Measurements from ENCODE around the gene FRMD4A. TPM values are rescaled to one million over a fixed set of nuclear protein-coding genes. Genes with fewer than 3 reads are reported as not detected.

FRMD4A gene
- total RNA-seq, 2 experiments from 2014 or later, result 0.82 to 0.94 TPM

DNA sequence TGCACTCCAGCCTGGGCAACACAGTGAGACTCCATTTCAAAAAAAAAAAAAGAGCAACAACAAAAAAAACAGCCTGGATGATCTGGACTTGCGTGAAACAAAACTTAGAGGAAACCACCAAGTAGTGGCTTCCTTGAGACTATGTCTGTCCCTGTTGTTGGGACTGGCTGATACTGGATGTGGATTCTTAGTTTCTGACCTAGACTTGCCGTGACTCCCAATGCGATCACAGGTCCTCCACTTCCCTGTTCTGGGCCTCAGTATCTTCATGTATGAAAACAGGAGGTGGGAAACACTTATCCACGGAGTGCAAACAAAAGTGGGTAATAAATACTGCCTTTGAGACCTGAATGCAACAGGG, 618.3 kb downstream of the FRMD4A start:
- Mint-ChIP-seq H3K27ac (no peak overlapping the region), H3K27me3 (ENCODE audit: low read depth) (peaks cover 12% of the 10 kb centered on the region), H3K4me1 (ENCODE audit: low read depth) (peaks cover 18% of the 10 kb centered on the region), H3K9me3 (ENCODE audit: insufficient read depth) (no peaks in the 10 kb centered on the region), H3K36me3 (ENCODE audit: low read depth) (no peaks in the 10 kb centered on the region), H3K4me3 (no peak overlapping the region)
- ChIA-PET CTCF (no interaction called here), POLR2A (no interaction called here)
- no peak for DNase-seq
- no peak for ATAC-seq

DNA sequence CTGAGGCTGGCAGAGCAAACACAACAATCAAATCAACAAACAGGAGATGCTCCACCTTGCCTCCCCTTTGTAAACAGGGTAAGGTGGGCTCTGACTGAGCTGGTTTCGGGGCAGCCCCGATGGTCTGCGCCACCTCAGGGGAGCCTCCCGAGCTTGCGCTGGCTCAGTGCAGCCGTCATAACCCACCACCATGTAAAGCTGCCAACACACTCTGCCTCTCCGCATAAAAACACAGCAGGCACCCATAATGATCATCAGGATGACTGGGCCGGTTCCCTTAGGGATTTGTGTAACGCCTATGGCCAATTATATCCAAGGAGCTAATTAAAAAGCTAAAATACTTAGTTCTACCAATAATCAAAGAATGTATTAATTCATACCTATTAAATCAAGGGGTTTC, 619.4 kb downstream of the FRMD4A start:
- H3K9me3 Mint-ChIP-seq (ENCODE audit: insufficient read depth), result no peaks in the 10 kb centered on the region
- no peak overlapping the region for H3K4me3 Mint-ChIP-seq
- ATAC-seq, result no peak
- ChIA-PET CTCF (no interaction called here), POLR2A (no interaction called here)
- peaks cover 24% of the 10 kb centered on the region for H3K27me3 Mint-ChIP-seq (ENCODE audit: low read depth)
- no peak for DNase-seq
- H3K36me3 Mint-ChIP-seq (ENCODE audit: low read depth), result no peaks in the 10 kb centered on the region
- H3K4me1 Mint-ChIP-seq (ENCODE audit: low read depth), result peaks cover 26% of the 10 kb centered on the region
- no peak overlapping the region for H3K27ac Mint-ChIP-seq

DNA sequence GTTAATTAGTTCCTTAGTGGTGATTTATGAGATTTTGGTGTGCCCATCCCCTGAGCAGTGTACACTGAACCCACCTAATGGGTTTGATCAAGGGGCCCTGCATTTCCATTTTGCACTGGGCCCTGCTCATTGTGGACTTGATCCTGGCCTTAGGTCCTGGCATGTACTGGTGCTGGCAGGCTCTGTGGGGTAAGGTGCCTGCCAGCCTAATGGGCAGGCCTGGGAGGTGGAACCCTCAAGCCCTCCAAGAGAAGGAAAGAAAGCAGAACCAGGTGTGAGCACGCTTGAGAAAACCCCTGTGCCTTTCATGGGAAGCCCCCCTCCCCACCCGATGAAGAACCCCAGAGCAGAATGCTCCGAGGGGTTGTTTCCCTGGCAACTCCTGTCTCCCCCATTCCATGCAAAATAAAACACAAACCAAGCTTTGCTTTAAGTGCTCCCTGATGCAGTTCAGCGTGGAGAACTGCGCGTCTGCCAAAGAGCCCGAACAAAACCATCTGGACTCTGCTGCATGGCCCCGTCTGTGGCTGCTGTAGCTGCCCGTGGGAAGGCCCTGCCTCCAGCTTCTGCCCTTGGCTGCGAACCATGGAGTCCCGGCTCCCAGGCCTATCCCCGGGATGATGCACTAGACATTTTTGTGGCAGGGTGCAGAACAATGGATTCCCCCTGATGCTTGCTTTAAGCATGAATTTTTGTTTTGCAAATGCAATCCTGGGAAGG, 620.6 kb downstream of the FRMD4A start:
- no peak for DNase-seq
- peaks cover 33% of the 10 kb centered on the region for H3K27me3 Mint-ChIP-seq (ENCODE audit: low read depth)
- H3K27ac Mint-ChIP-seq, result no peak overlapping the region
- H3K9me3 Mint-ChIP-seq (ENCODE audit: insufficient read depth), result no peaks in the 10 kb centered on the region
- H3K4me3 Mint-ChIP-seq, result no peak overlapping the region
- ATAC-seq, result no peak
- H3K36me3 Mint-ChIP-seq (ENCODE audit: low read depth), result no peaks in the 10 kb centered on the region
- CTCF ChIA-PET, result no interaction called here
- peaks cover 26% of the 10 kb centered on the region for H3K4me1 Mint-ChIP-seq (ENCODE audit: low read depth)
- POLR2A ChIA-PET, result no interaction called here

DNA sequence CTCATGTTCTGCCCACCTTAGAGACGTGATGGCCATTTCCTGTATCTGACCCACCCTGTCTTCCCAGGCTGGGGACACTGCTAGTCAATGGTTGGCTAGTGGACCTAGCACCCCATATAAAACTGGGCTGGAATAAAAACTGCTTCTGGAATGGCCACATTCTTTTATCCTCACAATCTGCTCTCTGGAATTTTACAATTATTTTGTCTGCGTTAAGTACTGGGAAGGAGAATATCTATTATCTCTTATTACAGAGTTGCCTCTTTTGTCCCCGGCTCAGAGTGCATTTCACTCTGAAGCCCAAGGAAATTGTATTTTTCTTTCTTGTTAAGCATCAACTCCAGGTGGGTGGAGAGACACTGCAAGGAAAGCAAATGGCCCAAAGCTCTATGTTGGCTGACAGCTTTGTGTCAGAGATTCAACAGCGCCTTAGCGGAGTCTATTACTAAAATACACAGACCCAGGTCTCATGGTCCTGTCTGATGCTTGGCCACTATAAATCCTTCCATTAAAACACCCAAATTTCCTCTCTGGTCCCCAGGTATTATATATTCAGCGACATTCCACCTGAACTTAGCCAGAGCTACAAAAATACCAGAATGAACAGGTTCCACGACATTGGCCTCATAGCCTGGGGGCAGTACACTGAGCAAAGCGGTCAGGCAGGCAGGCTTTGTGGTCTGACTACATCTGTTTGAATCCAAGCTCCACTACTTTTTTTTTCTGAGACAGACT, 622.3 kb downstream of the FRMD4A start:
- Mint-ChIP-seq H3K4me1 (ENCODE audit: low read depth) (peaks cover 26% of the 10 kb centered on the region), H3K4me3 (no peak overlapping the region), H3K36me3 (ENCODE audit: low read depth) (no peaks in the 10 kb centered on the region), H3K9me3 (ENCODE audit: insufficient read depth) (no peaks in the 10 kb centered on the region), H3K27me3 (ENCODE audit: low read depth) (peaks cover 41% of the 10 kb centered on the region), H3K27ac (no peak overlapping the region)
- ATAC-seq (no peak), DNase-seq (no peak)
- ChIA-PET POLR2A (interaction anchor here (1.0 kb wide), 1 partner anchor 477 kb away, joined by 3 read pairs; no protein-coding TSS in a partner anchor), CTCF (interaction anchor here (1.0 kb wide), 1 partner anchor 49 kb away, joined by 3 read pairs; no protein-coding TSS in a partner anchor)

DNA sequence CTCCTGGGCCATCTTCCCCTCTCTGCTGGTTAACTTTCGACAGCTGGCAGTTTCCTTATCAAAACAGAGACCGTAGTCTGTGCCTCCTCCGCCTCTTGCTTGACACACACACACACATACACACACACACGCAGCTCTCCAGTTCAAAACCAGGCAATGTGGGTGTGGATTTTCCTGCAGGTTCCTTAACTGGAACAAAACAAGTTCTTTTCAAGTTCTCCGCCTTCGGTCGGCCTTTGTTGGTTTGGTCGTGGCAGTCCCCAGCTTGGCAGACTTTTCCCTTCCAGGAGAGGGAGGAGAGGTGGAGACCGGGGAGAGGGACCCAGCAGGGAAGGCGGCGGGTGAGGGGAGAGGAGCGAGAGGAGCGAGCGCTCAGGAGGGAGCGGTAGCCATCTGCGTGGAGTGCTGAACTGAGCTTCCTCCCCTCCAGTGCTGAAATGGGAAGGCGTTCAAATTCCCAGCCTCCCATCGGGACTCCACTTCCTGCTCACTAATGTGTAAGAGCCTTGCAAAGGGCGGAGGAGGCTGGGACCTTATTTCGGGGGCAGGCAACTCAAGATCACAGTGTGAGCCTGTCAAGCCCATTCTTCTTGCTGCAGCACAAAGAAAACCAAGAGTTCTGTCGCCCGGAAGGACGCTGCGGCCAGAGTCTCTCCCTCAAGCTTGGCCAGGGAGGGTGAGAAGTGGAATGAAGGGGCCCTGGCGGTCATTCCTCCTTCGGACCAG, 623.4 kb downstream of the FRMD4A start:
- peak overlapping the region; percentile 64 for H3K4me3 Mint-ChIP-seq
- H3K27ac Mint-ChIP-seq, result peak overlapping the region; percentile 16
- H3K27me3 Mint-ChIP-seq (ENCODE audit: low read depth), result peaks cover 42% of the 10 kb centered on the region
- H3K36me3 Mint-ChIP-seq (ENCODE audit: low read depth), result no peaks in the 10 kb centered on the region
- POLR2A ChIA-PET, result no interaction called here
- CTCF ChIA-PET, result interaction anchor here (1.0 kb wide), 1 partner anchor 48 kb away, joined by 3 read pairs; no protein-coding TSS in a partner anchor
- H3K4me1 Mint-ChIP-seq (ENCODE audit: low read depth), result peaks cover 17% of the 10 kb centered on the region
- ATAC-seq, result peak; percentile 62
- no peaks in the 10 kb centered on the region for H3K9me3 Mint-ChIP-seq (ENCODE audit: insufficient read depth)
- DNase-seq, result peak; percentile 39

DNA sequence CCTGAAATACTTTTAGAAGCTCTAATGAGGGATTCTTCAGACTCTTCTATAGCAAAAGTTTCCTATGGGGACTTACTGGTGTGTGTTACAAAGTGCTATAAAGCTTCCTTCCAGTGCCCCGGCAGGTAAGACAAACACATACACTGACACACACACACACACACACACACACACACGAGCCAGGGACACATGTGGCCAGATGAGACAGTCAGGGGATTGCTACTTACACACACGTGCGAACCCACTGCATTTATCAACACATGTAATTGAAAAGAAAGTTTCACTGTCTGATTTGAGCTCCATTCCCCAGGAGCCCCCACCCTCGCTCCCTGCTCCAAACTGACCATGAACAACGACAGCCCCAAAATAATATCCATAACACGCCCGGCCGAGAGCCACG, 624.1 kb downstream of the FRMD4A start:
- no peak for ATAC-seq
- Mint-ChIP-seq H3K27ac (no peak overlapping the region), H3K36me3 (ENCODE audit: low read depth) (no peaks in the 10 kb centered on the region), H3K4me3 (no peak overlapping the region), H3K9me3 (ENCODE audit: insufficient read depth) (no peaks in the 10 kb centered on the region), H3K27me3 (ENCODE audit: low read depth) (peaks cover 42% of the 10 kb centered on the region), H3K4me1 (ENCODE audit: low read depth) (peaks cover 17% of the 10 kb centered on the region)
- DNase-seq, result no peak
- POLR2A ChIA-PET, result no interaction called here
- CTCF ChIA-PET, result no interaction called here

DNA sequence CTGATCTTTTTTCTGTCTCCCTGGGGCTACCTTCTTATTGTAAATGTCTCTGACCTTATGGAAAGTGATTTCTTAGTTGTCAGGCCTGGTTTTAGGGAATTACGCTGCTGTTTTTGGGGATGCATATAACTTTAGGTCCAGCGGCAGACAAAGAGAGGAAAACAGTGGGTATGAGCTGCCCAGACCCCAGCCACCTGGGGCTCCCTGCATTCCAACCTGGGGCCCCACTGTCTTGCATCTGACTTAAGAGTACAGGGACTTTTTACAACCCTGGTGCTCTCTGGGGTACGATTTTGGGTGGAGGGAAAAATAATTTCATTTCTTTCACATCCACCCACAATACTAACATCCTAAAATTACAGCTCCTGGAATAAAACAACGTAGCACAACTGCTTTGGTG, 624.5 kb downstream of the FRMD4A start:
- Mint-ChIP-seq H3K27ac (no peak overlapping the region), H3K9me3 (ENCODE audit: insufficient read depth) (no peaks in the 10 kb centered on the region), H3K4me3 (no peak overlapping the region), H3K36me3 (ENCODE audit: low read depth) (no peaks in the 10 kb centered on the region), H3K4me1 (ENCODE audit: low read depth) (peaks cover 17% of the 10 kb centered on the region), H3K27me3 (ENCODE audit: low read depth) (peaks cover 42% of the 10 kb centered on the region)
- CTCF ChIA-PET, result no interaction called here
- ATAC-seq (no peak), DNase-seq (no peak)
- POLR2A ChIA-PET, result no interaction called here

DNA sequence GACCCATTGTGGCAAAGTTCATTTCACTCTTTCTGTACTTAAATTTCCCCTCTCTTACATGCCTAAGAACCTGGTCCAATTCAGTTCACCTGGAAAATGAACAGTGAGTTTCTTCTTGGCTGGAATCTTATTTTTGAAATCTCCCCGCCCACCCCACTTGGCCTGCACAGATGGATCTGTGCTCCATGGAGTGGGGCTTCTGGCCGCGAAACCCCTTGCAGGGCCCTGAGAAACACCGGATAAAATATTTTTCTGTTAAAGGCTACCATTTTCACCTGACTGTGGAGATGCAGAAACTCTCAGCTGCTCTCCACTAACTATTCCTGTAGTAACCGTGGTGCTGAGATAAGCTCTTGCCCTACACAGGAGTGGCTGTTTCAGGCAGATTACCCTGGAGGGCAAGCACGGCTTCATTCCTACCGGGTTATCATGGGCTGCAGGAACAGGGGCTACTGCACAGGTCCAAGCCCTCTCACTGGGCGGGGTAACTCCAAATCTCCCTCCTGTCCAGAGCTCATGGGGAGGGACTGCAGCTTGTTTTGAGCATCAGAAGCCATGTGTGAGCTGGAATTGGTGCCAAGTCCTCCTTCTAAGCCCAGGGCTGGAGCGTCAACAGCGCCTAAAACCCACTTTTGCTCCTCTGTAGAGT, 625.1 kb downstream of the FRMD4A start:
- ATAC-seq (no peak), DNase-seq (no peak)
- no peak overlapping the region for H3K4me3 Mint-ChIP-seq
- no peak overlapping the region for H3K27ac Mint-ChIP-seq
- H3K27me3 Mint-ChIP-seq (ENCODE audit: low read depth), result peaks cover 42% of the 10 kb centered on the region
- H3K4me1 Mint-ChIP-seq (ENCODE audit: low read depth), result peaks cover 17% of the 10 kb centered on the region
- POLR2A ChIA-PET, result no interaction called here
- CTCF ChIA-PET, result no interaction called here
- no peaks in the 10 kb centered on the region for H3K9me3 Mint-ChIP-seq (ENCODE audit: insufficient read depth)
- H3K36me3 Mint-ChIP-seq (ENCODE audit: low read depth), result no peaks in the 10 kb centered on the region

DNA sequence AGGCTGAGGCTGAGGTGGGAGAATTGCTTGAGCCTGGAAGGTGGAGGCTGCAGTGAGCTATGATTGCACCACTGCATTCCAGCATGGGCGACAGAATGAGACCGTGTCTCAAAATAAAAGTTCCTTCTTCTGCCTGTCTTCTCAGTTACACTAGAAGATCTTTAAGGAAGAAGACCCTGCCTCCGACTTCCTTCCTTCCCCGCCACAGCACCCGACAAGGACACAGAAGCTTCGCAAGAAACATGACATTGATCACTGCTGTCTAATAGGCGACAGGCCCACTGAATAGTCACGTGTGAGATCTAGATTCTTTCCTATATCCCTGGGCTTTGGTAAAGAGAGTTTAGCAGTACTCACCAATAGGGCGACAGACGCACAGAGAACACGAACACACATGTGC, 625.8 kb downstream of the FRMD4A start:
- H3K27ac Mint-ChIP-seq, result no peak overlapping the region
- H3K36me3 Mint-ChIP-seq (ENCODE audit: low read depth), result no peaks in the 10 kb centered on the region
- ChIA-PET CTCF (no interaction called here), POLR2A (no interaction called here)
- no peaks in the 10 kb centered on the region for H3K9me3 Mint-ChIP-seq (ENCODE audit: insufficient read depth)
- H3K4me1 Mint-ChIP-seq (ENCODE audit: low read depth), result peaks cover 17% of the 10 kb centered on the region
- no peak overlapping the region for H3K4me3 Mint-ChIP-seq
- DNase-seq, result no peak
- peaks cover 42% of the 10 kb centered on the region for H3K27me3 Mint-ChIP-seq (ENCODE audit: low read depth)
- ATAC-seq, result no peak

DNA sequence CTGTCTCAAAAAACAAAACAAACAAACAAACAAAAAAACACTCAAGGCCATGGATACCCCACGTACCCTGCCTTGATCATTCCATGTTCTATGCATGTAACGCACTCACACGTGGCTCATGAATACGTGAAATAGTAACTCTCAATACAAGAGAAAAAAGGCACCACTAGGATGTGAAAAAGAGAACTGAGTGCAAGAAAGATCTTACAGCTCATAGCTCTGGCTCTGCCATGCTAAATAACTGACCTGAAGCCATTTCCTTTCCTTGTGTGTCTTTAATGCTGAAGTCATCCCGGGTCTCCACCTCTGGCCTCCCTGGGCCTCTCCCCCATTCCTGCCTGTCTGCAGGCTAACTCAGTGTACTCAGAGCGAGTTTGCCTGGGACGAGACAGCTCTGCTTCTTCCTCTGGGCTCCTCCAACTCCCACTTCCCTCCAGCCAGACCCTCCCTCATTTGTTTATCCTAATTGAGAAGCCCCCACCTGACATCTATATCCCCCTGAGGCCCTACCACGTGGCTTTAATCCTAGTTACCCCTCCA, 626.7 kb downstream of the FRMD4A start:
- POLR2A ChIA-PET, result no interaction called here

DNA sequence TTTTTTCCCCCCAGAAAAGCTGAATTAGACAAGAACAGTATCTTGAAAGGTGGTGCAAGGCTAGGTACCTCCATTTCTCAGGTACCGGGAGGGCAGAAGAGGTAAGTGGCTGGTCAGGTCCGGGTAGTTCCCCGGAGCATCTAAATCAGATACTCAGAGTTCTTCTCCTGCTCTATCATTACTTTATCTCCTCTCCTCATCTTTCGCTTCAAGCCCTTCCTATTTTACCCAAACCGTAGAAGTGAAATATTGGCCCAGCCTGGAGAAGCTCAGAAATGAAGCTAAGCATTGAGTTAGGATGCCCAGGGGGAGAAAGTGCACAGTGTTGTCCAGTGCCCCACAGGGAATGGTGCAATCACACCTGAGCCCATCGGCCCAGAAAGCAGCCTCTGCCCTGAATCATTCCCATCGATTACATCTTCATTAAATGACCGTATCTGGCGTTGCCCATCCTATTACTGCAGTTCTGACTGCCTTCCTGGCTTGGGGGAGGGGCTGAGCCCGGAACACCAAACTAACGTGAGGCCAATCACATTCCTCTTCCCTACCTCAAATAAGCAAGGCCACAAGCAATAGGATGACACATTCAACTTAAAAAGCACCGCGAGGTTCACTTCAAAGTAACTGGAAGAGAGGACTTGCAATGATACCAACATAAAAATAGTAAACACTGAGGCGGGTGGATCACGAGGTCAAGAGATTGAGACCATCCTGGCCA, 627.5 kb downstream of the FRMD4A start:
- ChIA-PET POLR2A (no interaction called here), CTCF (no interaction called here)
- Mint-ChIP-seq H3K4me1 (ENCODE audit: low read depth) (peaks cover 16% of the 10 kb centered on the region), H3K36me3 (ENCODE audit: low read depth) (no peaks in the 10 kb centered on the region), H3K4me3 (no peak overlapping the region), H3K27ac (no peak overlapping the region), H3K27me3 (ENCODE audit: low read depth) (peaks cover 38% of the 10 kb centered on the region), H3K9me3 (ENCODE audit: insufficient read depth) (no peaks in the 10 kb centered on the region)
- ATAC-seq (no peak), DNase-seq (no peak)

More for the DNA sequence above, 626.7 kb downstream of the FRMD4A start:
- CTCF ChIA-PET, result no interaction called here
- Mint-ChIP-seq H3K4me1 (ENCODE audit: low read depth) (peaks cover 17% of the 10 kb centered on the region), H3K27ac (no peak overlapping the region), H3K27me3 (ENCODE audit: low read depth) (peaks cover 39% of the 10 kb centered on the region), H3K9me3 (ENCODE audit: insufficient read depth) (no peaks in the 10 kb centered on the region), H3K36me3 (ENCODE audit: low read depth) (no peaks in the 10 kb centered on the region), H3K4me3 (no peak overlapping the region)
- ATAC-seq (no peak), DNase-seq (no peak)

Measured in activated CD8-positive, alpha-beta T cell treated with anti-CD3 and anti-CD28 coated beads, Interleukin-2, amount 10 ng/mL, durations not matched to agents 7 days and 5 days (primary cell).